Activated CD8-positive, alpha-beta memory T cell treated with anti-CD3 and anti-CD28 coated beads, Interleukin-2, amount 50 U/mL, for 48 hours (primary cell): Measurements from ENCODE around the gene CASP9.

Experiments used
- DNase-seq: peaks from one replicate; pipeline ENCODE4 v3.0.0-alpha.2; 2020

The CASP9 gene

DNA sequence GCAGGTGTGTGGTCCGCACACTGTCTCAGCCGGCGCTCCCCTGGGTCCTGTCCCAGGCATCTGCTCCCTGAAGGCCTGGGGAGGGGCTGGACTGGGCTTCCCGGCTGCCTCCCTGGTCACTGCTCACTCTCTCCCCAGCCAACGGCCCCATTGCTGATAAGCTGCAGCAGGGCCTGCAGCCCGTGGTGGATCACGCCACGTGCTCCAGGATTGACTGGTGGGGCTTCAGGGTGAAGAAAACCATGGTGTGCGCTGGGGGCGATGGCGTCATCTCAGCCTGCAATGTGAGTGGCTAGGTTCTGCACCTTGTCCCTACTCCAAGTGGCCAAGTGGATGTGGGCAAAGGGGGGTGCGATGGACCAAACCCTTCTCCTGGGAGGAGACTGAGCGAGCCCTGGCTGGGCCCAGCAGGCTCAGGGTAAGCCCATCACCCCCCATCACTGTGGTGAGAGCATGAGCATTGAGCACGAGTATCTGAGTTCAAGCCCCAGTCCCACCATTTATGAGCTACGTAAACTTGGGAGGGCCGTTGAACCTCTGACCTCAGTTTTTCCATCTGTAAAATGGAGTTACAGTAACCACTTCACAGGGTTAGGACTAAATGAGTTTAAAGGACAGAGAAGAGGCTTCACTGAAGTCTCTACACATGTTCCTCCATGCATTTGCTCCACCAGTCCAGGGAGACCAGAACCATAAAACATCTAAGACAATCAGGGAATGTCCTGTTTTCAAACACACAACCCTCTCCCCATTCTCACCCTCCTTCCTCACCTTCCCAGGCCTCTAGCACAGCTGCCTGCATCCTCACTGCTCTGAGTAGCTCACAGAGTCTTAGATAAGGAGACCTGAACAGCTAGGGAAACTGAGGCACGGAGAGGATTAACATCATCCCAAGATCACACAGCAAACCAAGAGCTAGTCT lies 79.3 kb downstream of the CASP9 start:
- no peak for DNase-seq

DNA sequence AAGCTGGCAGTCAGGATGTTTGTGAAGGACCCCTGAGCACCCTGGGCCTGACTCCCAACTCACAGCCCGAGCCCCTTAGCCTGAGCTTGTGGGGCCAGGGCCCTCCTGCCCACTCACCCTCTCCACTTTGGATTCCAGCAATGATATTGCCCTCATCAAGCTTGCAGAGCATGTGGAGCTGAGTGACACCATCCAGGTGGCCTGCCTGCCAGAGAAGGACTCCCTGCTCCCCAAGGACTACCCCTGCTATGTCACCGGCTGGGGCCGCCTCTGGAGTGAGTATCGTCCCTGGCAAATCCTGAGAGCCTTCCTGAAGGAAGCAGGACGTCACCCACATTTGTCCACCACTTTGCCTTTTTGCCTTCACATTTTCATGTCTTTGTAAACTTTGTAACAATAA lies 80.7 kb downstream of the CASP9 start:
- DNase-seq, result no peak

GRCh38 chr1:15442759-15443158 lies 81.3 kb downstream of the CASP9 start:
- no peak for DNase-seq

DNA sequence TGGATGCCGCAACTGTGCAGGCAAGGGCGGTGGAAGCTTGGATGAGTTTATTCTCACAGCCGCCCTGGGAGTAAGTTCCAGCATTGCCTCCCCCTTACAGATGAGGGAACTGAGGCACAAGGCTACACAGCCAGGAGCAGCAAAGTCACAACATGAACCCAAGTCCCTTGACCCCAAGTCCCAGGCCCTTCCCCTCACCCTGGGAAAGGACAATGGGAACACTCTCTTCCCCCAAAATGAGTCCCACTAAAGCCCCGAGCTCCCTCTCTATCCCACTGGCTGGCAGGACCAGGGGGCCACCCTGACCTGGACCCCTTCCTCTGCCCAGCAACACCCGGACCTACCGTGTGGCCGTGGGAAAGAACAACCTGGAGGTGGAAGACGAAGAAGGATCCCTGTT lies 81.9 kb downstream of the CASP9 start:
- no peak for DNase-seq
